ENCODE results near the gene VPREB1.
"Not testable (repeated sequence)": the region's sequence is repeated elsewhere in the genome, so short reads cannot be mapped to it uniquely, and the experiment has no call there.

Gene VPREB1

DNA sequence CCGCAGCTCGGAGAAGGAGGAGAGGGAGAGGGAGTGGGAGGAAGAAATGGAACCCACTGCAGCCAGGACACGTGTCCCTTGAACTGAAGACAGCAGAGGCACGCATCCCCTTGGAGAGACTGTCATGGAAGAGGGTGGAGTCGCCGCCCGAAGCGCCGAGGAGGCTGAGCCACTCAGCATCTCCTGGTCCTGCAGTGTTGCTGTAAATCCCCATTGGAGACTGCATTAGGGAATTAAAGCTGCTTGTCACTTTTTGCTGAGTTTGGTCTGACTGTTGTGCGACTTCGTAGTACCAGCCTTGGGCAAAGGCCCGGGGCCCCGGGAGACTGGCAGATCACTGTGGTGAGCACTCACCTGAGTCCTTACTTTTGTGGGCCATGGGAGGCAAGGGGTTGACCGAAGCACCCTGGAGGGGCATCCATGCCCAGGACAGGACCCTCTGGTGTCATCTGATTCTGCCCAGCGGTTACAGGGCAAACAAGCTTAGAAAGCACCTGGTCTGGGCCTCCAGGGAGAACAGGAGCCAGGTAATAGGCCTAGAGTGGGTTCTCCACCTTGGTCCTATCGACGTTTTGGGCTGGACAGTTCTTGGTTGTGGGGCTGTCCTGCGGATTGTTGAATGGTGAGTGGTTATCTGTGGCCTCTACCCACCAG is 797 bp downstream of the VPREB1 start:
- TF ChIP-seq, protein P1, sequence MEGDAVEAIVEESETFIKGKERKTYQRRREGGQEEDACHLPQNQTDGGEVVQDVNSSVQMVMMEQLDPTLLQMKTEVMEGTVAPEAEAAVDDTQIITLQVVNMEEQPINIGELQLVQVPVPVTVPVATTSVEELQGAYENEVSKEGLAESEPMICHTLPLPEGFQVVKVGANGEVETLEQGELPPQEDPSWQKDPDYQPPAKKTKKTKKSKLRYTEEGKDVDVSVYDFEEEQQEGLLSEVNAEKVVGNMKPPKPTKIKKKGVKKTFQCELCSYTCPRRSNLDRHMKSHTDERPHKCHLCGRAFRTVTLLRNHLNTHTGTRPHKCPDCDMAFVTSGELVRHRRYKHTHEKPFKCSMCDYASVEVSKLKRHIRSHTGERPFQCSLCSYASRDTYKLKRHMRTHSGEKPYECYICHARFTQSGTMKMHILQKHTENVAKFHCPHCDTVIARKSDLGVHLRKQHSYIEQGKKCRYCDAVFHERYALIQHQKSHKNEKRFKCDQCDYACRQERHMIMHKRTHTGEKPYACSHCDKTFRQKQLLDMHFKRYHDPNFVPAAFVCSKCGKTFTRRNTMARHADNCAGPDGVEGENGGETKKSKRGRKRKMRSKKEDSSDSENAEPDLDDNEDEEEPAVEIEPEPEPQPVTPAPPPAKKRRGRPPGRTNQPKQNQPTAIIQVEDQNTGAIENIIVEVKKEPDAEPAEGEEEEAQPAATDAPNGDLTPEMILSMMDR (IDR thresholded peaks at IDR 0.05; ENCODE audit: control extremely low read depth, extremely low read depth, low read depth, missing control alignments) = no peak
- ChIA-PET CTCF (interaction anchor here (1.2 to 2.4 kb wide), 5 partner anchors 10 to 273 kb away, joined by 3 to 11 read pairs (median 4); no protein-coding TSS in a partner anchor), POLR2A (no interaction called here)
- DNase-seq (ENCODE audit: extremely low spot score) = no peak

- DNase-seq (ENCODE audit: extremely low spot score) = no peak
- TF ChIP-seq, protein P1 (IDR thresholded peaks at IDR 0.05; ENCODE audit: control extremely low read depth, extremely low read depth, low read depth, missing control alignments) = no peak
- POLR2A ChIA-PET = no interaction called here
- CTCF ChIA-PET = interaction anchor here (1.2 to 2.4 kb wide), 5 partner anchors 10 to 274 kb away, joined by 3 to 11 read pairs (median 4); no protein-coding TSS in a partner anchor
These were observed 1.4 kb downstream of the VPREB1 start for GRCh38 chr22:22245935-22246525.

- CTCF ChIA-PET = interaction anchor here (1.1 to 2.4 kb wide), 5 partner anchors 11 to 274 kb away, joined by 3 to 11 read pairs (median 3); no protein-coding TSS in a partner anchor
- TF ChIP-seq, protein P1 (IDR thresholded peaks at IDR 0.05; ENCODE audit: control extremely low read depth, extremely low read depth, low read depth, missing control alignments) = no peak
- POLR2A ChIA-PET = no interaction called here
- no peak for DNase-seq (ENCODE audit: extremely low spot score)
These were observed 2.1 kb downstream of the VPREB1 start for GRCh38 chr22:22246706-22247105.

- CTCF ChIA-PET = interaction anchor here (0.9 to 1.8 kb wide), 2 partner anchors 13 to 14 kb away, joined by 3 to 7 read pairs; no protein-coding TSS in a partner anchor
- DNase-seq (ENCODE audit: extremely low spot score) = no peak
- POLR2A ChIA-PET = no interaction called here
- TF ChIP-seq, protein P1 (IDR thresholded peaks at IDR 0.05; ENCODE audit: control extremely low read depth, extremely low read depth, low read depth, missing control alignments) = no peak
These were observed 4.3 kb downstream of the VPREB1 start for GRCh38 chr22:22248878-22249277.

- POLR2A ChIA-PET; CTCF ChIA-PET; DNase-seq (ENCODE audit: extremely low spot score): not testable (repeated sequence)
These were observed 6.1 kb downstream of the VPREB1 start for GRCh38 chr22:22250651-22251050.

- CTCF ChIA-PET; DNase-seq (ENCODE audit: extremely low spot score); POLR2A ChIA-PET: not testable (repeated sequence)
These were observed 11.5 kb downstream of the VPREB1 start for GRCh38 chr22:22256133-22256532.

DNA sequence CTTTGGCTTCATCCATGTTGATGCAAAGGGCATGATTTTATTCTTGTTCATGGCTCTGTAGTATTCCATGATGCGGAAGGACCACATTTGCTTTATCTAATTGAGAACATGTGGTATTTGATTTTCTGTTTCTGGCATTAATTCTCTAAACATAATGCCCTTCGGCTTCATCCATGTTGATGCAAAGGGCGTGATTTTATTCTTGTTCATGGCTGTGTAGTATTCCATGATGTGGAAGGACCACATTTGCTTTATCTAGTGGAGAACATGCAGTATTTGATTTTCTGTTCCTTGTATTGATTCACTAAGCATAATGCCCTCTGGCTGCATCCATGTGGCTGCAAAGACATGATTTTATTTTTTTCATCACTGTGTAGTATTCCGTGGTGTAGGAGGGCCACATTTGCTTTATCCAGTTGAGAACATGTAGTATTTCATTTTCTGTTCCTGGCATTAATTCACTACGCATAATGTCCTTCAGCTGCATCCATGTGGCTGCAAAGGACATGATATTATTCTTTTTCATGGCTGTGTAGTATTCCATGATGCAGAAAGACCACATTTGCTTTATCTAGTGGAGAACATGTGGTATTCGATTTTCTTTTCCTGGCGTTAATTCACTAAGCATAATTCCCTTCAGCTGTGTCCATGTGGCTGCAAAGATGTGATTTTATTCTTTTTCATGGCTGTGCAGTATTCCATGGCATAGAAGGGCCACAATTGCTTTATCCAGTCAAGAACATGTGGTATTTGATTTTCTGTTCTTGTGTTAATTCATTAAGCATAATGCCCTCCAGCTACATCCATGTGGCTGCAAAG is 14.2 kb downstream of the VPREB1 start:
- POLR2A ChIA-PET; CTCF ChIA-PET; DNase-seq (ENCODE audit: extremely low spot score): not testable (repeated sequence)

DNA sequence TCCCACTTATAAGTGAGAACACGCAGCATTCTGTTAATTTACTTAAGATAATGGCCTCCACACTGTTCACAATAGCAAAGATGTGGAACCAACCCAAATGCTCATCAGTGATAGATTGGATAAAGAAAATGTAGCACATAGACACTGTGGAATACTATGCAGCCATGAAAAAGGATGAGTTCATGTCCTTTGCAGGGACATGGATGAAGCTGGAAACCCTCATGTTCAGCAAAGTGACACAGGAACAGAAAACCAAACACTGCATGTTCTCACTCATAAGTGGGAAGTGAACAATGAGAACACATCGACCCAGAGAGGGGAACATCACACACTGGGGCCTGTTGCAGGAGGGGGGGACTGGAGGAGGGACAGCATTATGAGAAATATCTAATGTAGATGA is 15.6 kb downstream of the VPREB1 start:
- DNase-seq (ENCODE audit: extremely low spot score); POLR2A ChIA-PET; CTCF ChIA-PET: not testable (repeated sequence)

- CTCF ChIA-PET; DNase-seq (ENCODE audit: extremely low spot score); POLR2A ChIA-PET: not testable (repeated sequence)
These were observed 16.0 kb downstream of the VPREB1 start for GRCh38 chr22:22260586-22260985.

- POLR2A ChIA-PET, CTCF ChIA-PET: not testable (repeated sequence)
These were observed 17.9 kb downstream of the VPREB1 start for GRCh38 chr22:22262332-22263074.

GRCh38 chr22:22263823-22264222 is 19.2 kb downstream of the VPREB1 start:
- CTCF ChIA-PET; DNase-seq (ENCODE audit: extremely low spot score); POLR2A ChIA-PET: not testable (repeated sequence)

More at GRCh38 chr22:22262332-22263074, 17.9 kb downstream of the VPREB1 start:
- DNase-seq (ENCODE audit: extremely low spot score) = not testable (repeated sequence)

GRCh38 chr22:22270036-22270676 is 25.6 kb downstream of the VPREB1 start:
- DNase-seq (ENCODE audit: extremely low spot score); POLR2A ChIA-PET; CTCF ChIA-PET: not testable (repeated sequence)

Data from GM10248 (cell line).